PC-9 (cell line): ENCODE results near the gene IFT122. TPM values are rescaled to one million over a fixed set of nuclear protein-coding genes. Genes with fewer than 3 reads are reported as not detected.

Experiments used
- BruUV-seq: library from RNA; stranded (reverse); fragments of 400-500 nt; replicated peaks from 2 replicates; lab custom pipeline; 2021; lab: Mats Ljungman, UMichigan
- CTCF ChIA-PET: fragments of 300-600 bp; sonication (Branson Sonifier 250); formaldehyde crosslinking; loops from one replicate; lab custom pipeline; 2022; ENCODE audit warnings: antibody characterized with exemption; lab: Charles Lee
- POLR2A ChIA-PET: fragments of 300-600 bp; sonication (Branson Sonifier 250); formaldehyde crosslinking; loops from one replicate; lab custom pipeline; 2022; ENCODE audit warnings: antibody characterized with exemption; ENCODE audit not compliant: unreplicated experiment; lab: Charles Lee
- DNase-seq, 2 experiments: peaks; one replicate each; pipeline versions ENCODE4 v3.0.0 to v3.0.0-alpha.2; 2015 to 2022; ENCODE audit warnings: mixed read lengths in 1 of 2
- H2AFZ ChIP-seq: fragments of 200-600 bp; sonication (generic); 2 replicates; pipeline ENCODE4 v1.8.1; 2017; ENCODE audit warnings: antibody characterized with exemption
- H3F3A ChIP-seq: fragments of 200-600 bp; sonication (generic); 2 replicates; pipeline ENCODE4 v1.8.1; 2017; ENCODE audit warnings: antibody characterized with exemption, mild to moderate bottlenecking, low read depth; ENCODE audit not compliant: insufficient read depth
- H3K27ac ChIP-seq: fragments of 200-600 bp; sonication (generic); 2 replicates; pipeline ENCODE4 v1.6.1; 2016; ENCODE audit warnings: mixed run types
- H3K27me3 ChIP-seq: fragments of 200-600 bp; sonication (generic); 2 replicates; pipeline ENCODE4 v1.6.1; 2016; ENCODE audit warnings: low read depth, mixed run types; ENCODE audit not compliant: insufficient read depth
- H3K36me3 ChIP-seq: fragments of 200-600 bp; sonication (generic); 2 replicates; pipeline ENCODE4 v1.6.1; 2016; ENCODE audit warnings: low read depth, mixed run types
- H3K4me1 ChIP-seq: fragments of 200-600 bp; sonication (generic); replicated peaks from 2 replicates; pipeline ENCODE4 v1.6.1; 2016; ENCODE audit warnings: mixed run types; ENCODE audit not compliant: insufficient read depth
- H3K4me2 ChIP-seq: fragments of 200-600 bp; sonication (generic); 2 replicates; pipeline ENCODE4 v1.6.1; 2017; ENCODE audit warnings: mixed run types
- H3K4me3 ChIP-seq: fragments of 200-600 bp; sonication (generic); 2 replicates; pipeline ENCODE4 v1.6.1; 2016; ENCODE audit warnings: mixed run types
- H3K79me2 ChIP-seq: fragments of 200-600 bp; sonication (generic); 2 replicates; pipeline ENCODE4 v1.6.1; 2017; ENCODE audit warnings: low read depth, mixed run types
- H3K9me2 ChIP-seq: fragments of 200-600 bp; sonication (generic); 2 replicates; pipeline ENCODE4 v1.8.1; 2017; ENCODE audit warnings: mild to moderate bottlenecking; ENCODE audit not compliant: insufficient read depth
- H3K9me3 ChIP-seq: fragments of 200-600 bp; sonication (generic); 2 replicates; pipeline ENCODE4 v1.8.1; 2016; ENCODE audit warnings: low read depth; ENCODE audit not compliant: insufficient read depth
- H4K20me1 ChIP-seq: fragments of 200-600 bp; sonication (generic); 2 replicates; pipeline ENCODE4 v1.8.1; 2017; ENCODE audit not compliant: insufficient read depth
- EZH2 ChIP-seq: fragments of 200-600 bp; sonication (generic); IDR thresholded peaks from 2 replicates; pipeline ENCODE4 v1.8.0; 2017; ENCODE audit warnings: antibody characterized with exemption, low read depth
- intact Hi-C: fragments of 100-400 bp; cut with micrococcal nuclease; formaldehyde crosslinking; loops from one replicate; pipeline ENCODE4 v1.10.0; 2022; ENCODE audit not compliant: unreplicated experiment
- total RNA-seq: library from RNA; stranded (reverse); gene quantifications from 2 replicates; pipeline ENCODE4 v1.2.3, GENCODE V29; 2021
- TF ChIP-seq, protein P1 (sequence below): fragments of 200-600 bp; sonication (generic); conservative IDR thresholded peaks from 2 replicates; pipeline ENCODE4 v1.6.1; 2017; ENCODE audit warnings: mixed run types, antibody characterized with exemption, mild to moderate bottlenecking, moderate library complexity

IFT122 gene
- total RNA-seq, 1 experiment from 2014 or later = 55.6 TPM

DNA sequence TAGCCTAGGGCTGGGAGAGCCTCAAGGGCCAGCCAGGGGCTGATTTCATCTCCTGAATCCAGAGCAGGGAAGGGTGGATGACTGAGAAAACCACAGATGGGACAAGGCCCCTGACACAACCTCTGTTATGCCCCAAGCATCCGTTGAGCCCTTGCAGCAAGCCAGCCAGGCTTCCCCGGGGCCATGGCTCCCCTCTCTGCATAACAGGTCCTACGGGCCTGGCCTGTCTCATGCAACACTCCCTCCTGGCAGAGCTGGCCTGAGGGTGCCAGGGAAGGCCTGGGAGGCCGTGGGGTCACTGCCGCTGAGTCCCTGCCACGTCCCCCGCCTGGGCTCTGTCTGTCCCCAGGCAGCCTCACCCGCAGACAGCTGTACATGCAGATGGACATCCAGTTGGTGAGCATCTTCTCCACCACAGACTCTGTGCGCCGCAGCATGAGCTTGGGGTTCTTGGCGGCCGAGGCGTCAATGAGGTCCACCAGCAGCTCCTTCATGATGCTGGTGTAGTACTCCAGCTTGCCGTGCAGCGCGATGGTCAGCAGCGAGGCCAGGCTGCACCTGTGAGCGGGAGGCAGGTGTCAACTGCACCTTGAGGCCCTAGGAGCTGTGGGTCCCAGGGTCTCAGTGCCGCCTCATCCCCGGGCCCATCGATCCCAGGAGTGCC is 125.1 kb downstream of the IFT122 start:
- H3K9me3 ChIP-seq = no peaks in the 10 kb centered on the region
- peak; percentile 76 to 79 for DNase-seq
- no TSS peak for BruUV-seq
- ChIA-PET POLR2A (interaction anchor here (0.6 to 0.9 kb wide), 2 partner anchors 156 to 556 kb away, joined by 3 read pairs; no protein-coding TSS in a partner anchor), CTCF (no interaction called here)
- 0 out of 2 replicates have a peak overlapping the region, but pooled peaks have one; percentile 33 for H3K27ac ChIP-seq
- H3K4me3 ChIP-seq = no peak overlapping the region
- H3K79me2 ChIP-seq = no peaks in the 10 kb centered on the region
- peaks cover 18% of the 10 kb centered on the region; the same call in 1 of the 2 replicates for H3F3A ChIP-seq
- no peaks in the 10 kb centered on the region for H3K36me3 ChIP-seq
- intact Hi-C loops = loop anchor here (5.0 kb wide), 1 partner anchor 73 kb away; no protein-coding TSS in a partner anchor
- TF ChIP-seq, protein P1, sequence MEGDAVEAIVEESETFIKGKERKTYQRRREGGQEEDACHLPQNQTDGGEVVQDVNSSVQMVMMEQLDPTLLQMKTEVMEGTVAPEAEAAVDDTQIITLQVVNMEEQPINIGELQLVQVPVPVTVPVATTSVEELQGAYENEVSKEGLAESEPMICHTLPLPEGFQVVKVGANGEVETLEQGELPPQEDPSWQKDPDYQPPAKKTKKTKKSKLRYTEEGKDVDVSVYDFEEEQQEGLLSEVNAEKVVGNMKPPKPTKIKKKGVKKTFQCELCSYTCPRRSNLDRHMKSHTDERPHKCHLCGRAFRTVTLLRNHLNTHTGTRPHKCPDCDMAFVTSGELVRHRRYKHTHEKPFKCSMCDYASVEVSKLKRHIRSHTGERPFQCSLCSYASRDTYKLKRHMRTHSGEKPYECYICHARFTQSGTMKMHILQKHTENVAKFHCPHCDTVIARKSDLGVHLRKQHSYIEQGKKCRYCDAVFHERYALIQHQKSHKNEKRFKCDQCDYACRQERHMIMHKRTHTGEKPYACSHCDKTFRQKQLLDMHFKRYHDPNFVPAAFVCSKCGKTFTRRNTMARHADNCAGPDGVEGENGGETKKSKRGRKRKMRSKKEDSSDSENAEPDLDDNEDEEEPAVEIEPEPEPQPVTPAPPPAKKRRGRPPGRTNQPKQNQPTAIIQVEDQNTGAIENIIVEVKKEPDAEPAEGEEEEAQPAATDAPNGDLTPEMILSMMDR = no peak
- no peak for TF ChIP-seq EZH2
- H3K27me3 ChIP-seq = no peaks in the 10 kb centered on the region
- H4K20me1 ChIP-seq = no peaks in the 10 kb centered on the region
- H3K4me1 ChIP-seq = peaks cover 19% of the 10 kb centered on the region
- no peaks in the 10 kb centered on the region for H3K9me2 ChIP-seq
- H3K4me2 ChIP-seq = 0 out of 2 replicates have a peak overlapping the region, but pooled peaks have one; percentile 25
- H2AFZ ChIP-seq = no peak overlapping the region

DNA sequence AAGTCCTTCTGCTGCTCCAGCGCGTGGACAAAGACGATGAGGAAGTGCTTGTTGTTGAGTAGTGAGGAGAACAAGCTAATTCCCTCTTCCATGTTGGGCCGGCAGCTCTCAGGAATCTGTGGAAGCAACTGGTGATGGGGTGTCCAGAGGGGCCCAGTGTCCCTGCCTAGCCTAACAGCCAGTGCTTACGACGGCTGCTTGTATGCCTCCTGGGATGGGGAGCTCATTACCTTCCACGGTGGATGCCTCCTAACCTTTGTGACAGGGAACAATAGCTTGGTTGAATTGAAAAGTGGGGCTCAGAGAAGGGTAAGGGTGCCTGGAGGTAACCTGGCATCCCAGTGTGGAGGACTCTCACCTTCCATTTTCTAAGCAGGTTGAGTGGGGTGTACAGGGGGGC is 125.9 kb downstream of the IFT122 start:
- ChIA-PET POLR2A (no interaction called here), CTCF (no interaction called here)
- no peaks in the 10 kb centered on the region for H3K36me3 ChIP-seq
- H4K20me1 ChIP-seq = no peaks in the 10 kb centered on the region
- intact Hi-C loops = loop anchor here (5.0 kb wide), 1 partner anchor 74 kb away; no protein-coding TSS in a partner anchor
- H3K27ac ChIP-seq = no peak overlapping the region
- no peak overlapping the region for H2AFZ ChIP-seq
- no peak for DNase-seq
- no TSS peak for BruUV-seq
- peaks cover 12% of the 10 kb centered on the region; the same call in 1 of the 2 replicates for H3F3A ChIP-seq
- no peaks in the 10 kb centered on the region for H3K79me2 ChIP-seq
- no peak overlapping the region for H3K4me3 ChIP-seq
- peaks cover 11% of the 10 kb centered on the region for H3K4me1 ChIP-seq
- H3K9me3 ChIP-seq = no peaks in the 10 kb centered on the region
- TF ChIP-seq, protein P1 = no peak
- TF ChIP-seq EZH2 = no peak
- H3K27me3 ChIP-seq = no peaks in the 10 kb centered on the region
- no peaks in the 10 kb centered on the region for H3K9me2 ChIP-seq
- H3K4me2 ChIP-seq = no peak overlapping the region

DNA sequence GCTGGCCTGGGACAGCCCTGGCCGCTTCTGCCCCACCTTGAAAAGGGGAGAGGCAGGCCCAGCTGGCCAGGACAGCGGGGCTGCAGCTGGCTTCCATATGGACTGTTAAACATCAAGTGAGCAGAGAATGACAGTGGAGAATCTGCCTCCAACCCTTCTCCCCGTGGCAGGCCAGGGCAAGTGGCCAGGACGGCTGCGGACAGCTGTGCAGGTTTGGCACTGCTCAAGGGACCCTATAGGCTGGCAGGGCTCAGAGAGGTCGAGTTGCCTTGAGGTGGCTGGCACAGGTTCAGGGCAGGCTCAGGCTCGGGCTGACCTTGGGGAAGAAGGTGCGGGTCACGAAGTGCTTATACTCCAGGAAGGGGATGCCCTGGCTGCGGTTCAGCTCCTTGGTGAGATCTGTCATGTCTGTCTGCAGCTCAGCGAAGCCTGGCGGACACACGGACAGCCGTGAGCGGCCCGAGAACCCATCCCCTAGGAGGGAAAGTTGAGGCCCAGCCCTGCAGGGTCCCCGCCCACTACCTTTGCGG is 127.2 kb downstream of the IFT122 start:
- DNase-seq = no peak
- POLR2A ChIA-PET = no interaction called here
- TF ChIP-seq, protein P1 = no peak

More for the DNA sequence above, 127.2 kb downstream of the IFT122 start:
- no peak overlapping the region for H3K4me3 ChIP-seq
- intact Hi-C loops = loop anchor here (5.0 kb wide), 1 partner anchor 75 kb away; no protein-coding TSS in a partner anchor
- no peak overlapping the region for H3K4me2 ChIP-seq
- no peaks in the 10 kb centered on the region for H3K9me2 ChIP-seq
- no peaks in the 10 kb centered on the region for H4K20me1 ChIP-seq
- peaks cover 9% of the 10 kb centered on the region for H3K4me1 ChIP-seq
- CTCF ChIA-PET = no interaction called here
- no TSS peak for BruUV-seq
- no peaks in the 10 kb centered on the region for H3K36me3 ChIP-seq
- no peaks in the 10 kb centered on the region for H3K79me2 ChIP-seq
- no peak overlapping the region for H3K27ac ChIP-seq
- H3K9me3 ChIP-seq = no peaks in the 10 kb centered on the region
- H2AFZ ChIP-seq = no peak overlapping the region
- H3F3A ChIP-seq = peaks cover 10% of the 10 kb centered on the region; the same call in 1 of the 2 replicates
- H3K27me3 ChIP-seq = no peaks in the 10 kb centered on the region
